Astrocyte (in vitro differentiated cells and primary cell): ENCODE measurements around the gene SVIL.

Source experiments
- EZH2 ChIP-seq: IDR thresholded peaks from 2 replicates; pipeline ENCODE4 v1.6.1; 2012; ENCODE audit warnings: mild to moderate bottlenecking, low read length, inconsistent platforms; ENCODE audit not compliant: insufficient read depth
- TF ChIP-seq, protein P1 (sequence below): IDR thresholded peaks from 2 replicates; pipeline ENCODE4 v1.5.1; 2011; ENCODE audit warnings: low read depth, mild to moderate bottlenecking, inconsistent platforms, low read length, moderate library complexity; ENCODE audit not compliant: insufficient read depth

DNA sequence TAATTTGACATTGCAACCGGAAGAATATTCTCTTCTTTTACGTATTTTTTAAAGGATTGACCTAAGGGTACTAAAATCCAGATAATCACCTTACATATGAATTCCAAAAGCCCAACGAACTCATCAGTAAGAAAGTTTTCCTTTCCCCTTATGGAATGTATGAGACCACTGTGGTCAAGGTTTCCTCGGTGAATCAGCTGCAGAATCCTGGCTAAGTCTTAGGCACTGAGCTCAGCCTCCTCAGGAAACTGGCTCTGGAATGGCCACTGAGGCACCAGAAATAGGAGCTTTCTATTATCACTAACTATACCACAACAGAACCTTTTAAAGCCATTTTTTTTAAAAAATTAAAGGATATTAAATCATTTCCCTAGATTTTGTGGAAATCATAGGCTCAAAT lies 21.0 kb downstream of the SVIL start:
- TF ChIP-seq, protein P1, sequence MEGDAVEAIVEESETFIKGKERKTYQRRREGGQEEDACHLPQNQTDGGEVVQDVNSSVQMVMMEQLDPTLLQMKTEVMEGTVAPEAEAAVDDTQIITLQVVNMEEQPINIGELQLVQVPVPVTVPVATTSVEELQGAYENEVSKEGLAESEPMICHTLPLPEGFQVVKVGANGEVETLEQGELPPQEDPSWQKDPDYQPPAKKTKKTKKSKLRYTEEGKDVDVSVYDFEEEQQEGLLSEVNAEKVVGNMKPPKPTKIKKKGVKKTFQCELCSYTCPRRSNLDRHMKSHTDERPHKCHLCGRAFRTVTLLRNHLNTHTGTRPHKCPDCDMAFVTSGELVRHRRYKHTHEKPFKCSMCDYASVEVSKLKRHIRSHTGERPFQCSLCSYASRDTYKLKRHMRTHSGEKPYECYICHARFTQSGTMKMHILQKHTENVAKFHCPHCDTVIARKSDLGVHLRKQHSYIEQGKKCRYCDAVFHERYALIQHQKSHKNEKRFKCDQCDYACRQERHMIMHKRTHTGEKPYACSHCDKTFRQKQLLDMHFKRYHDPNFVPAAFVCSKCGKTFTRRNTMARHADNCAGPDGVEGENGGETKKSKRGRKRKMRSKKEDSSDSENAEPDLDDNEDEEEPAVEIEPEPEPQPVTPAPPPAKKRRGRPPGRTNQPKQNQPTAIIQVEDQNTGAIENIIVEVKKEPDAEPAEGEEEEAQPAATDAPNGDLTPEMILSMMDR = no peak
- TF ChIP-seq EZH2 = no peak
